ENCODE data around the gene PRKACG.
A peak's percentile ranks its signal among the peaks of the same experiment; 100 is the strongest.

Gene PRKACG

DNA sequence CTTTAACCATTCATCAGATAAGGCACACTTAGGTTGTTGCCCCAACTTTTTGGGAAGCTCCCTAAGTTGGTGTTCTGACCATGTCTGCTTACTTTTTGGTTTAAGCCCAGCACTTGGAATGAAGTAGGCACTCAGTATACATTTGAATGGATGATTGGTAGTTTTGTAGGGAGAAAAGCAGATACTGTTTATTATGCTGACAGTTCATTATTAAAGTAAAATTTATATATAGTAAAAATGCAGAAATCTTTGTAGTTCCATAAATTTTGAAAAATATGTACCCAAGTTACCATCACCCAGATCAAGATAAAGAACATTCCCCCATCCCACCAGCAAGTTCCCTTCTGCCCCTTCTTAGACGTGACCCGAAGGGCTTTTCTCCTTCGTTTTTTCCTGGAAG is 35.4 kb downstream of the PRKACG start:
- no peak for TF ChIP-seq CTCF (IDR thresholded peaks at IDR 0.05; ENCODE audit: insufficient read depth, low read depth, low read length, missing control alignments)
- no peak for DNase-seq (ENCODE audit: low read depth)
- H3K4me3 ChIP-seq (ENCODE audit: low read depth, low read length), result no peak overlapping the region

- H3K4me3 ChIP-seq (ENCODE audit: low read depth, low read length), result no peak overlapping the region
- no peak for TF ChIP-seq CTCF (IDR thresholded peaks at IDR 0.05; ENCODE audit: insufficient read depth, low read depth, low read length, missing control alignments)
- peak; percentile 24 for DNase-seq (ENCODE audit: low read depth)
These were observed 35.8 kb downstream of the PRKACG start for GRCh38 chr9:68978066-68978465.

DNA sequence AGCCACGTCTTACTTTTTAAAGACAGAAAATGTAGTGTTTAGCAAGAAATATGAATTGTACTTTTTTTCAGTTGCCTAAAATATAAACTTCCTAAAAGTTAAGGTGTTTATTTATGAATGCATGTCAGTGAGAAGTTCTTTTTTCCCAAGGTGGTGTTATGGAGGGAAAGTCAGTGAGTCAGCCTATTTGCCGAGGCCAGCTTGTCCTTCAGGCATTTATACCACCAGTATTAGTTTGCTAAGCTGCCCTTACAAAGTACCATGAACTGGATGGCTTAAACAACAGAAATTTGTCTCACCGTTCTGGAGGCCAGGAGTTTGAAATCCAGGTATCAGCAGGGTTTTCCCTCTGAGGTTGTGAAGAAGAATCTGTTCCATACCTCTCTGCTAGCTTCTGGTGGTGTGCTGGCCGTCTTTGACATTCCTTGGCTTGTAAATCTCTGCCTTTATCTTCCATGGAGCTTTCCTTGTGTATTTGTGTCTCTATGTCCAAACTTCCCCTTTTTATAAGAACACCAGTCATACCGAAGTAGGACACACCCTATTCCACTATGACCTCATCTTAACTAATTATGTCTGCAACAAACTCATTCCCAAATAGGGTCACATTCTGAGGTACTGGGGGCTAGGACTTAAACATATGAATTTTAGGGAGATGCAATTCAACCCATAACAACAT is 38.4 kb downstream of the PRKACG start:
- DNase-seq (ENCODE audit: low read depth), result no peak
- no peak for TF ChIP-seq CTCF (IDR thresholded peaks at IDR 0.05; ENCODE audit: insufficient read depth, low read depth, low read length, missing control alignments)
- no peak overlapping the region for H3K4me3 ChIP-seq (ENCODE audit: low read depth, low read length)

GRCh38 chr9:68974901-68975300 is 39.0 kb downstream of the PRKACG start:
- no peak for DNase-seq (ENCODE audit: low read depth)
- TF ChIP-seq CTCF (IDR thresholded peaks at IDR 0.05; ENCODE audit: insufficient read depth, low read depth, low read length, missing control alignments), result no peak
- no peak overlapping the region for H3K4me3 ChIP-seq (ENCODE audit: low read depth, low read length)

DNA sequence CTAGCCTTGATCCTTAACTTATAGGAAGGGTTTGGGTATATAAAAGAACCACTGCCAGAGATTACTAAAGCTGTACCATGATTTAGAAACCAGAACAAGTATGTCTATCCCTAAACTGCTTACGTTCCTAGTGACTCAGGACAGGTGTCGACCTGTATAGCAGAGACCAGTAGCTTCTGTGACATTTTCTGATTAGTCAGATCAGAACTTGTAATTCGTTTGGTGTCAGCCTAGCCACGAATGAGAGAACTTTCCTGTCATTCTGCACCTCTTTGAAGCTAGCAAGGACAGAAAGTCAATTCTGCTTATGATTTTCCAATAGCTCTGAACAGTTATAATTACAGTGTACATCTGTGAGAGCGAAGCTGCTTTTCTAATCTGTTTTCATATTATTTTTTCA is 39.5 kb downstream of the PRKACG start:
- no peak for TF ChIP-seq CTCF (IDR thresholded peaks at IDR 0.05; ENCODE audit: insufficient read depth, low read depth, low read length, missing control alignments)
- no peak overlapping the region for H3K4me3 ChIP-seq (ENCODE audit: low read depth, low read length)
- peak; percentile 91 for DNase-seq (ENCODE audit: low read depth)

GRCh38 chr9:68973619-68974018 is 40.3 kb downstream of the PRKACG start:
- TF ChIP-seq CTCF (IDR thresholded peaks at IDR 0.05; ENCODE audit: insufficient read depth, low read depth, low read length, missing control alignments), result no peak
- DNase-seq (ENCODE audit: low read depth), result no peak
- no peak overlapping the region for H3K4me3 ChIP-seq (ENCODE audit: low read depth, low read length)

GRCh38 chr9:68970151-68970550 is 43.8 kb downstream of the PRKACG start:
- no peak for TF ChIP-seq CTCF (IDR thresholded peaks at IDR 0.05; ENCODE audit: insufficient read depth, low read depth, low read length, missing control alignments)

More at GRCh38 chr9:68970151-68970550, 43.8 kb downstream of the PRKACG start:
- H3K4me3 ChIP-seq (ENCODE audit: low read depth, low read length), result no peak overlapping the region
- DNase-seq (ENCODE audit: low read depth), result no peak
